HG02642 (cell line): ENCODE measurements around the gene DHRS3.
"Not testable (repeated sequence)": the region's sequence is repeated elsewhere in the genome, so short reads cannot be mapped to it uniquely, and the experiment has no call there.

ENCODE experiments used
- ATAC-seq: cut with Tn5 transposase; IDR thresholded peaks from one replicate; pipeline ENCODE4 v1.9.1; 2021; ENCODE audit warnings: mild to moderate bottlenecking; ENCODE audit not compliant: unreplicated experiment, poor library complexity

The DHRS3 gene

GRCh38 chr1:12584900-12585525 is 33.0 kb downstream of the DHRS3 start:
- ATAC-seq, result no peak

GRCh38 chr1:12583484-12583883 is 34.5 kb downstream of the DHRS3 start:
- ATAC-seq, result no peak

- no peak for ATAC-seq
These were observed 35.4 kb downstream of the DHRS3 start for GRCh38 chr1:12582649-12583048.

GRCh38 chr1:12581179-12581578 is 36.8 kb downstream of the DHRS3 start:
- no peak for ATAC-seq

DNA sequence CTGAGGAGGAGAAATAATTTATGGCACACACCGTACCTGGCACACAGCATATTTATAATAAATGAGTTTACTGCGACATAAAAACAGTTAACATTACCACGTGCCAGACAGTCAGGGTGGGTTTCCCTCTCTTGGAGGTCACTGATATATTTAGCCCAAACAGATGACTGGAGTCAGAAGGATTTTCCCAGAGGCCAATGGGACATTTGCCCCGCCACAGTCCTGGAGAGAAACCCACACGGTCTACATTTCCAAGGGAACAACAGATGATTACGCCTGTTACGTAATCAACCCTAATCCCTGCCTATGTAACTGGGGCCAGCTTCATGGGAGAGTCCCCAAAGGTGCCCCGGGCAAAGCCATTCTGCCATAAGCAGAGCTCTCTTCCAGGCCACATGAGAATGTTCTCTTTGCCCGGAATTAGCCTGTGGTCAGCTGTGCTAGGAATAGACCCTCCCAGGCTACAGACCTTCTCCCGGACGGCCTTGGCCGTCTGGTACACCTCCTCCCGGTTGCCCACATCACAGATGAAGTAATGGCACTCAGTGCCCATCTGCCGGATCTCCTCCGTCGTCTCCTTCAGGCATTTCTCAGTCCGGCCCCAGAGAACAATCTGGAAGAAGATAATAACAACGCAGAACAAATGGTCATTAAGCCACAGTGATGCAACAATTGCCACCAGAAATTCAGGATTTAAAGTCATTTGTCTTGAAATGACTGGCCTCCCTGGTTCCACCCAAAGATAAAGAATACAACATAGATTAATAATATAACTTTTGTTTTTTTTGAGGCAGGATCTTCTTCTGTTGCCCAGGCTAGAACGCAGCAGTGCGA is 37.7 kb downstream of the DHRS3 start:
- ATAC-seq, result no peak

GRCh38 chr1:12578860-12579422 is 39.1 kb downstream of the DHRS3 start:
- ATAC-seq, result no peak

DNA sequence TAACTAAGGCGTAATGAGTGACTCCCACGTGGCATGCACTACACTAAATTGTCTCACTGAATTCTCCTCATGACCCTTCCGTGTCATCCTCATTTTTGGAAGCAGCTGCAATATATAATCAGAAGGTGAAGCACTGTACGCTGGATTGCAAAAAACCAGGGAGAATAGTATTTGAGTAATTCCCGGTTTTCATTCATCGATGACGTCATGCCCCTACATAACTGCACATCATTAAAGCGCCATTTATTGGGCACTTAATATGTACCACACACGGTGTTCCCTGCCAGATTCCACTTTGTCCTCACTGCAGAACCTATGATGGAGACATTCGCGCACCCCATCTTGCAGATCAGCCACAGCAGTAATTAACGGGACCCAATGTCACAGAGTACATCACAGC is 41.0 kb downstream of the DHRS3 start:
- ATAC-seq, result no peak

DNA sequence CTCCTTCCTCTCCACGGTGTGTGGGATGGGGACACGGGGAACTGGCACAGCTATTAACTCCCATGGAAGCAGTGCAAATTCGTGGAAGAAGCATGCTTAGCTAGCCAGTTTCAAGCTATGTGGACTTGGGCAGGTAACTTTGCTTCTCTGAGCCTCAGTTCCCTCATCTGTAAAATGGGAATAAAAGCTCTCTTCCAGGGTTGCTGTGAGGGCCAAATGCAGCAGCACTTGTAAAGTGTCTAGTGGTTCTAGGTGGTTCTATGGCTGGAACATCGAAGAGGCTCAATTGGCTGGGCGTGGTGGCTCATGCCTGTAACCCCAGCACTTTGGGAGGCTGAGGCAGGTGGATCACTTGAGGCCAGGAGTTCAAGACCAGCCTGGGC is 43.3 kb downstream of the DHRS3 start:
- no peak for ATAC-seq

DNA sequence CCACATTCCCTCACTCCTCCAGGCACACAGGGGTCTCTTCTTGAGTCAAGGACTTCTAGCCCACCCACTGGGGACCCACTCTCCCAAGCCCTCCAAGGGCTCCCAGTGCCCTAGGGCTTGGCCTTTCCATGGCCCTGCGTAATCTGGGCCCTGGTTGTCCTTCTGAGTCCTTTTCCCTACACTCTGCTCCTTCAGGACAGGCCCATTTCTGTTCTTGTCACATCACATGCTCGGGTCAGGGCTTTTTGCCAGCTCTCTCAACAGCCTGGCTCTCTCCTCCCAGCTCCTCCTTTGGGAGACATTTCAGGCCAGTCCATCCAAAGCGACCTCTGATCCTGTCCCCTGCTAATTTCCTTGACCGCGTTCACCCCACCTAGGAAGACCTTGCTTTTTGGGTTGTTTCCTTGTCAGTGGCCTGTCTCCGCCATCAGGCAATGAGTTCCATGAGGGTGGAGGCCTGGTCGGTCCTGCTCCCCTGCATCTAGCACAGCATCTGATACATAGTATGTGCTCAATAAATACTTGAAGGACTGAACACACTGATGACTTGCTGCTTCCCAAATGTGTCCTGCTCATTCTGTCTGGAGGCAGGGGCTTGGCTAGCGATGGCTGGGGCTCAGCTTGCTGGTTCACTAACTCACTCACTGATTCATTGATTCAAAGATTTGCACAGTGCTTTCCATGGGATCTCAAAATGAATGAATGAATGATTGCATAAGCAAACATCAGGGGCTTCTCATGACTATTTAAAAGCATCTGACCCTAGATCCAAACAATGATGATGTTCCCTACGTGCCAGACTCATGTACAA is 44.8 kb downstream of the DHRS3 start:
- ATAC-seq, result no peak

DNA sequence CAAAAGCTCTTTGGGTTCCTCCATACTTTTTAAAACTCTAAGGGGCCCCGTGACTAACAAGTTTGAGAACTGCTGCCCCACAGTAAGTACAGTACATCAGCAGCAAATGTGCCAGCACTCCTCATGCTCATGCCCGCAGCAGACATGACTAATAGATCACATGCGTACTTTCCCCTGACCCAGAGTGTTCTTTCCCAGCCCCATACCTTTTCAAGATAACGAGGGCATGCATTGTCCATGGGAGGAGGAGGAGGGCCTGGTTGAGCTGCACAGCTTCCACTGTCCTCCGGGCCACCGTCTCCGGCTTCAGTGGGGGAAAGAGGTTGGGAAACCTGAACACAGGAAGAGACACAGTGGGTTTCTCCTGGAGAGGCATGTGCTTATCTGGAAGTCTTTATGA is 45.5 kb downstream of the DHRS3 start:
- no peak for ATAC-seq

DNA sequence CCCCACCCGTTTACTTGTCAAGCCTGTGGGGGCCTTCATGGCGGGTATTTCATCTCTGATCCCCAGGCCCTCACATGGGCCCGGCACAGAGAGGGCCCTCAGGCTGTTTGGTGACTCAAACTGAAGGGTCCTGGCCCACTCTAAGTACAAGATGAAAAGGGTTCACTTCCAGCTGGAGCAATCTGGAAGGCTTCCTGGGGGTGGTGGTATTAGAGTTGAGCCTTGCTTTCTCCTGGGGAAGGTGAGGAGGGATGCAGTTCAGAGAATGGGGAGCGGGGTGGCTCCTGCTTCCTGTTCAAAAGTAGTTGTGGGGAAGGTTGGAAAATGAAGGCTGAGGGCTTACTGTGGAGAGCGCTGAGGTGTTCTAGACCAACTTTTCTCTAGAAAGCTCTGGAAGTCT is 47.7 kb downstream of the DHRS3 start:
- no peak for ATAC-seq

DNA sequence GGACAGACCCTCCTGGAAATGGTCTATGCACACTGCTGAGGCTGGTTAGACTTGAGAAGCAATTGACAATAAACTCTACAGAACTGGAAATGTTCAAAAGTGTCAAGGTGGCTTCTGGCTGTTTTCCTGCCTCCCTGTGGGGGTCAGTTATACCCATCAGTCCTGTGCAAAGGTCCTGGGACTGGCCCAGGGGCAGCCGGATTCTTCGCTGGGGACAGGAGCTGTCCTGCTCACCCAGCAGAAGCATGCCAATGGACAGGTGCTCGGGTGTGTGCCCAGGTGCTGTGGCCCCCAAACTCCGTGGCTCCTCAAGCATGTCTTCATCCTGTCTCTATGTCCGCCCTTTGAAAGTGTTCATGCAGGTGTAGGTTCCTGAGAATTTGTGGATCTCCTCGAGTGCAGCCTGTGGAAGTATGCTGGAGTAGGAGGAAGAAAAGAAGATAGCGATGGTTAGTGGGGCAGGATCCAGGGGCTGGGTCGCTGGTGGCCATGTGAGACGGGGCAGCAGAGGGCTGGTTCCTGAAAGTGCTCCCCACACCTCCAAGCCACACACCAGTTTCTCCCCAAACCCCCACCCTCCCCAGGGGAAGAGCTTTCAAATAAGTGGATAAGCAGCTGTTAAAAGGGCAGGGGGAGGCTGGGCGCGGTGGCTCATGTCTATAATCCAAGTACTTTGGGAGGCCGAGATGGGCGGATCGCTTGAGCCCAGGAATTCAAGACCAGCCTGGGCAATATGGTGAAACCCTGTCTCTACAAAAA is 49.8 kb downstream of the DHRS3 start:
- no peak for ATAC-seq

DNA sequence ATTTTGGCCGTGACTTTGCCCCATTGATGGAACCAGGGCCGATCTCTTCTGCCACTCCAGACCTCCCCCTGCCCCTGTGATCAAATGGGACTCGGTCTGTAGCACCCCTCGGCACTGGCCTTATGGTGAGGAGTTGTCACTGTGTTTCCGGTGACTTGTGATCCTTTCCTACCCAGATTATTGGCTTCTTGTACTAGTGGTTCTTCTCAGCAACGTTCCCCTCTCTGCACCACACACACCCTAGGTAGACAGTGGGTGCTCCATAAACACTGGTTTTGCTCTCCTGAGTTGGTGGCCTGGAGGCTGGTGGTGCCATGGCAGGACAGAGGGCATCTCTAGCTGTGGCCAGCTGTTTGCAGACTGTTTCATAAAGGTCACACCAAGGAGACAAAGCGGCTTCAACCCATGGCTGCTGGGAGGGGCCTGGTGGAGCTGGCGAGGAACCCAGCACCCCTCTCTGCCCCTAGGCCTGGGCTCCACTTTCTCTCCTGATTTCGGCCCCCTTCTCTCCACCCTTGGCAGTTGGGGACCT is 50.7 kb downstream of the DHRS3 start:
- no peak for ATAC-seq

- no peak for ATAC-seq
These were observed 51.3 kb downstream of the DHRS3 start for GRCh38 chr1:12566484-12567287.

- ATAC-seq, result no peak
These were observed 52.1 kb downstream of the DHRS3 start for GRCh38 chr1:12565966-12566352.

DNA sequence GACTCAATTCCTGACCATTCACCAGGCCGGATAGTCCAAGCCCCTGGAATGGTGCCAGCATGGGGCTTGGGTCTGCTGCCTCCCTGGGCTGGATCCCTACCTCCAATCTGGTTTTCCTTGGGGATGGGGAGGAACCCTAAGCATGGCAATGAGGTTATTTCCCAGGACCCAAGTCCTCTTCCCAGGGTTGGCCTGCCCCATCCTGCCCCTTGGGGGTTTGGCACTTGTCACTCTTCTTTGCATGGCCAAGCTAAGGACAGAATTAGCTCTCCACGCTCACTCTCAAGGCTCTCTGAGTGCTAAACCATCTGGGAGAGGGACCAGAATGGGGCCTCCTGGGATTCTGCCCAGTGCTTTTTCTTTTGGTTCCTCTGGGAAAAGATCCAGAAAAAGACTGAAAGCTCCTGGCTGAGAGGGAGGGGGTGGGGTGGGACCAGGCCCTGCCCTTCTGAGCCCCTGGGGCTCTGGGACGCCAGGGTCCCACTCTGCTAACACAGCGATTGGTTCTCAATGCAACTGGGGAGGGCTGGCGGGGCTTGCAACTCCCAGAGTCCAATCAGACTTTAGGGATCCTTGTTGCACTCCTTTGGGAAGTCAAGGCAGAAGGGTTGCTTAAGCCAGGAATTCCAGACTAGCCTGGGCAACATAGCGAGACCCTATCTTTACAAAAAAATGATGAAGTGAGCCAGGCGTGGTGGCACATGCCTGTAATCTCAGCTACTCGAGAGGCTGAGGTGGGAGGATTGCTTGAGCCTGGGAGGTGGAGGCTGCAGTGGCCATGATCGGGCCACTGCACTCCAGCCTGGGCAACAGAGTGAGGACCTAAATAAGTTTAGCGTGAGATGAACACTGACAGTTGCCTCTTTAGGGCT is 52.7 kb downstream of the DHRS3 start:
- no peak for ATAC-seq

GRCh38 chr1:12564251-12564650 is 53.8 kb downstream of the DHRS3 start:
- not testable (repeated sequence) for ATAC-seq

DNA sequence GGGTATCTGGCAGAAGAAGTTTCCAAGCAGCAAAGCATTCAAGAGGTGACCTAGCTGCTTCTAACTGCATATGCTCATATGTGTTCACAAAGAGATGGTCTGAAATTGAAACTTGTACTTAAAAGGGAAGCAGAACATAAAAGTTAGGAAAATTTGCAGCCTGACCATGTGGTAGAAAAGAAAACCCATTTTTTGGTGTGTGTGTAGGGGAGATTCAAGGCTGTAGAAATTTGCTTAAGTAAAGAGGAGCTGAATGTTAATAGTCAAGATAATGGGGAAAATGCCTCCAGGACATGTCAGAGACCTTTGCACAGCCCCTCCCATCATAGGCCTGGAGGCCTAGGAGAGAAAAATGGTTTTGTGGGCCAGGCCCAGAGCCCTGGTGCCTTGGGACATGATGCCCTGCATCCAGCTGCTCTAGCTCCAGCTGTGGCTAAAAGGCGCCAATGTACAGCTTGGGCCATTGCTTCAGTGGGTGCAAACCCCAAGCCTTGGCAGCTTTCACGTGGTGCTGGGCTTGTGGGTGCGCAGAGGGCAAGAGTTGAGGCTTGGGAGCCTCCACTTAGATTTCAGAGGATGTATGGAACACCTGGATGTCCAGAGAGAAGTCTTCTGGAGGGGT is 54.9 kb downstream of the DHRS3 start:
- ATAC-seq, result no peak
